GM18858 (cell line): ENCODE results near the gene MTG2.

ENCODE experiments used
- ATAC-seq: cut with Tn5 transposase; IDR thresholded peaks from one replicate; pipeline ENCODE4 v1.9.1; 2021; ENCODE audit not compliant: unreplicated experiment

Gene MTG2

GRCh38 chr20:62229667-62230066 lies 46.8 kb downstream of the MTG2 start:
- ATAC-seq: no peak

GRCh38 chr20:62230276-62230675 lies 47.4 kb downstream of the MTG2 start:
- no peak for ATAC-seq

DNA sequence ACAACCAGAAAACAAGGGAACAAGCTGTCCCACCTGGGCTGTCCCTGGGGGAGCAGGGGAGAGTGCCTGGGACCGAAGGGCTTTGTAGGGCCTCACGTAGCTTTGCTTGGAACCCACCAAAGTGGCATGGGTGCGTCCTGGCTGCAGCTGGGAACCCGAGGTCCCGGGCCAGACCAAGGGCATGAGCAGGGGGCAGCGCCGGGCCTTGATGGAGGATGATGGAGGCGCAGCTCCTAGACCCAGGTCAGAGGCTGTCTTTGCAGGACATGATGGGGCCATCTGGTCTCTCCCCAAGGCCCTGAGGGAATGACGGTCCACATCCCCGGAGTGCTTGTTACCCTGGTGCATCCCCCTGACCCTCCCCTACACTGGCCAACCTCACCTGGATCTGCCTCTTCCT lies 47.9 kb downstream of the MTG2 start:
- ATAC-seq: no peak

- ATAC-seq: no peak
Observed at GRCh38 chr20:62231292-62231691, 48.5 kb downstream of the MTG2 start.

DNA sequence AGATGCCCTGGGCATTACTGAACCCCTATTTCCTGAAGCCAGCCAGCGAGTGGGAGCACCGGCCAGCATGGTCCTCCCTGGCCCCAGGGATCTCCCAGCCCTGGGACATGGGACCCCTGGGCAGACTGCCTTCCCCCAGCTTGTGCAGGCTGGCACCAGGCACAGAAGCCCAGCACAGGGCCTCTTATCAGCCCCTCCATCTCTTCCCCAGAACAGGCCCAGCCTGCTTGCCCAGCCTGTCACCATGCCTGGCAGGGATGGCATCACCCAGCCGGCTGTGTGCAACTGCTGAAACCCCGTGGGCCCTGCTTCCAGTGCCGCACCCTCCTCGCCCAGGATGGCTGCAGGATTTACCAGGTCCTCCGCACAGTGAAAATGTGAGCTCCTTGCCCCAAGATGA lies 49.4 kb downstream of the MTG2 start:
- ATAC-seq: no peak

DNA sequence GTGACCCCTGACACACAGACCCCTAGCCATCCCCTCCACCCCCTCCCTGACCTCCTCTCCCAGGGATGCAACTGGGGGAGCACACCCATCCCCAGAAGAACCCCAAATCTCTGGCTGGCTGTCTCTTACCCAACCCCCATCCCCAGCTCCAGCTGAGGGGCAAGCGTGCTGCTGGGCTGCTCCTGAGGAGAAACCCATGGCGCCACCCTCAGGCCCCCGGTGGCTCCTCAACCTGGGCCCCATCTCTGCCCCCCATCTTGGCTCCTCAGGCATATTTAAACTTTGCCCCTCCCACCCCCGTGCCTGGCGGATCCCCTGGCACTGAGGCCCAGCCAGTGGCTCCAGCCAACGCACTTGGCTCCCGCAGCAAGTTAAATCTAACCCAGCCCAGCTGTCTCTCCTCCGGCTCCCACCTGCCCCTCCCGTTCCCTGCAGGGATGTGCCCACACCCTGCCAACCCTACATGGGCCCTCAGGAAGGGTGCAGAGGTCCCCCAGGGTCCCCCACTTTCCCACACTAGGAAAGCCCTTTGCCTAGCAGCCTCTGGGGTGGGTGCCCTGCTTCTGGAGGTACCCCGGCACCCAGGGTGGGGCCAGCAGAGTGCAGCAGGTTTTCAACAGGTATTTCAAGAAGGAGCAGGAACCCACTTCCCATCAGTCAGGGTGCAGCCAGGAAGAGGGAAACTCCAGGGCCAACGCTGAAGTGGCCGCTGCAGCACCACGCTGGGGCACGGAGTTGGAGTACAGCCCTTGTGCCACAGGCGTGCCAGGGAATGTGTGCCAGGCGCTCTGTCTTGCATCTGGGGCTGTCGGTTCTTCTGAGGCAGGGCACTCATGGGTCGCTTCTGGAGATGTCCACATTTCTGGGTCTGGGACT lies 50.2 kb downstream of the MTG2 start:
- no peak for ATAC-seq

- ATAC-seq: no peak
Observed at GRCh38 chr20:62233684-62234083, 50.9 kb downstream of the MTG2 start.

GRCh38 chr20:62234339-62234738 lies 51.5 kb downstream of the MTG2 start:
- ATAC-seq: no peak

- no peak for ATAC-seq
Observed at GRCh38 chr20:62235001-62235776, 52.4 kb downstream of the MTG2 start.

DNA sequence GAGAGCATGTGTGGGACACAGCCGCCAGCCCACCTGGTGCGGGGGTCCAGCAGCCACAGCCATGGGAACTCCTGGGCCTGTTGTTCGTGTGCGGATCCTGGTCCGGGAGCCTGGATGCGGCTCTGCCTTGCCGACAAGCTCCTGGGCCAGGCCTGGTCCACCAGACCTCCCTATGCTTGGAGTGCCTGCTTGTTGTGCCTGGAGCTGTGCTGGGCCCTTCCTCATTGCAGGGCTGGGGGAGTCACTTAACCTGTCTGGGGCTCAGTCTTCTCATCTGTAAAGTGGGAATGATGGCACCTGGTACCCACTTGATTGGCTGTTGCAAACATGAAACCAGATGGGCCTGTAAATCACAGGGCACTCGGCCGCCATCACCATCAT lies 52.9 kb downstream of the MTG2 start:
- ATAC-seq: no peak

DNA sequence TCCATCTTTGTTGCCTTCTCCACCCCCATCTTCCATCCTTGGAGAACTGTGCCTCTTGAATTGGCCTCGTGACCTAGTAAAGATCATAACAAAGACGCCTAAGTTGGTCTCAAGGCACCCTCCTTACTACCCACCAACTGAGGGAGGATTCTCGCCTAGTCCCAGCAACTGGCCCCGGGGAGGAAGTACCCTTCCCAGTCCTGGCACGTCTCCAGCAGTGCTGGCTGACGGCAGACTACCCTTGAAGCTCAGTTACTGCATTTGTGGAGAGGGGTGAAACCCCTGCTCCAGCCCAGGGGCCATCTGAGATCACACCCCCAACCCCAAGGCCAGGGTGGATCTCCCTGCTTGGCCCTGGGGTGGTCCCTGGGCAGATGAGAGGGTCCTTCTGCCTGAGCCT lies 53.4 kb downstream of the MTG2 start:
- ATAC-seq: no peak

GRCh38 chr20:62236766-62237513 lies 54.1 kb downstream of the MTG2 start:
- no peak for ATAC-seq

GRCh38 chr20:62237514-62237800 lies 54.6 kb downstream of the MTG2 start:
- ATAC-seq: no peak

DNA sequence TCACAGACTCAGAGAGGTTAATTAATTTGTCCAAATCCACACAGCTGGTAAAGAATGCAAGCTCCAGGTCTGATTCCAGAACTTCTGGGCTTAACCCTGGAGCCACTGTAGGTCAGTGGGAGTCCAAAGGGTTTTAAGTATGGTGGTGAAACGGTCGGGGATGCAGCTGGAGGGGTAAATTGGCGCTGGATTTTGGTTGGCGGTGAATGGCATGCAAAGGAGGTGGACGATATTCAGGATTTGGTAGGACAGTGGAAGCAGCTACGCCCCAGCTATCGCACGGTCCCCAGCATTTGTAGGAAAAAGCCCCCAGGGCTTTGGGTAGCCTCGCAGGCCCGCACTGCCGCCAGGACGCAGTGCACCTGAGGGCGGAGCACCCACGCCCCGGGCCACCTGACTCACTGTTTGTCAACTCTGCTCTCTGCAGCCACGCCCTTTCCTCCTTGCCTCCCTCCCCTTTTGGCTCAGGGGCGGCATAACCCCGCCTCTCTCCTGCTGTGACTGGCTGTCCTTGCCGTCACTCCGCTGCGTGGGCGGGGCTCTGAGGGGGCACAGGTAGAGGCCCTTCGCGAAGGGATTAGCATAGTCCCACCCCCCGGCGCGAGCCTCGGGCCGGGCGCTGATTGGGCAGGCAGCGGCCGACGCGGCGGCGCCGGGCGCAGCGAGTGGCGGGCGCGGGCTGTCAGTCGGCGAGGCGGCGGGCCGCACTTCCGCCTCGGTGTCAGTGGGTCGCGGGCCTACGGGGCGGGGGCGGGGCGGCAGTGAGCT lies 55.2 kb downstream of the MTG2 start, which contains the start of gene OSBPL2:
OSBPL2 (plus strand) TSS at position 721 of the 768 bp plus-strand sequence. CDS start 17,664 bp downstream, outside the sequence.
- ATAC-seq: peak; percentile 92

DNA sequence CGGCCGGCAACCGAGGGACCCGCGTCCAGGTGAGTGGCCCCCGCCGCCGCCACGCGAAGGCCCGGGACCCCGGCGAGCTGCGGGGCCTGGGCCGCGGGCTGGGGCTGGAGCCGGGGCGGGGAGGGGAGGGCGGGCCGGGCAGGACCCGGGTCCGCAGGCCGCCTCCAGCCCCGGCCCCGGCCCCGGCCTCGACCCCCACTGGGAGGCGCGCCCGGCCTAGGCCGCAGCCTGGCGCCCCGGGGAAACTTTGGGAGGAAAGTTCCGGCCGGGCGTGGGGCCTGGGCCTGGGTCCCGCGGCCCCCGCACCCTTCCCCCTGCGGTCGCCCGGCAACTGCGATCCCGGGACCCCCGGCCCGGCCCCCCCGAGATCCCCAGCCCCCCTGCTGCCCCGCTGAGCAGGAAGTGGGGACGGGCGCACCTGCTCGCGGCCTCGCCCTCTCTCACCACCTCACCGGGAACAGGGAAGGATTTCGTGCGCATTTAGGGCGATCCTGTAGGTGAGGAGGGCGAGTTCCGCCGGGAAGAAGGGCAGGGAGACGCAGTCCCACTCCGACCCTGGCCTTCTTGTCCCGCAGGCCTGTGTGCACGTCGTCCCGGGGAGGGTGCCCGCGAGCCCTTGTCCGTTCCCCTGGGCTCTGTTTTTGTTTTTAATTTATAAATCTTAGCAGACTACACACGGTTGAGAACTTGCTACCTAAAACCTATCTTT lies 55.9 kb downstream of the MTG2 start:
- no peak for ATAC-seq

GRCh38 chr20:62239278-62239879 lies 56.6 kb downstream of the MTG2 start:
- ATAC-seq: no peak

DNA sequence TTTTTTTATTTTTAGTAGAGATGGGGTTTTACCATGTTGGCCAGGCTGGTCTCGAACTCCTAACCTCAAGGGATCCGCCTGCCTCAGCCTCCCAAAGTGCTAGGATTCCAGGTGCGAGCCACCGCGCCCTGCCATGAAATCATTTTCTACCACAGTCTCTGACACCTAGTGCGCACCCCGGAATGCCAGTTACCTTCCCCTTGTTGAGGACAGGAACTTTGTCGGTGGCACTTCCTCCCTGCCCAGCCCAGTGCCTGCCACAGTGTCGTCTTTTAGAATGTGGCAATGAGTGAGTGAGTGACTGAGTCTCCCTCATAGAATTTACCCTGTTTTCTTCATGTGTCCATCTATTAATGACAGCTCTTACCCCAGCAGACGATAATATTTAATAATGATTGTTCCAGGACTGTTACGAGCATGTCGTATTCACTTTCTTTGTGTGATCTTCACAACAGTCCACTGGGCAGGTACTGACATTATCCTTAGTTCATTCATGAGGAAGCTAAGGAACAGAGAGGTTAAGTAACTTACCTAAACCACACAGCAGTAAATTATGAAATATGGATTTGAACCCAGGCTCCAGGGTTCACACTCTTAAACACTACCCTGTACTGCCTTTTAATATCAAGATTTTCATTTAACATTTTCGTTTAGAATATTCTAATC lies 57.3 kb downstream of the MTG2 start:
- ATAC-seq: no peak

DNA sequence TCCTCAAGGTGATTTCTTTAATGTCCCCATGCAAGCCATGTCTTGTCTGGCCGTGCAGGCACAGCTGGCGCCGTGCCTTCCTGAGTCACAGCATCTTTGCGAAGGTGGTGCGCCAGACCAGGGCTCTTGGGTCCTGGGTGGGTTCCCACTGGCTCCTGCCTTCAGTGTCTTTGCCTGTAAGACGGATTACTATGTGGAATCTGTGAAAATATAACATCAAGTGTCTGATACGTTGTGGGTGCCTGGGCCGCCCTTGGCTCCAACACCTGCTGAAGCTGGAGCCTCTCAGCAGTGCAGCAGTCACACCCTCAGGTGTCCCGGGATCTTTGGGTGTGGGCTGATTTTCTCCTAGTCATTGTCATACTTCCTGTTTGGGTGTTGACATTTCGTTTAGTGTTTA lies 58.7 kb downstream of the MTG2 start:
- ATAC-seq: no peak

GRCh38 chr20:62242176-62242575 lies 59.3 kb downstream of the MTG2 start:
- no peak for ATAC-seq
